Mesendoderm (in vitro differentiated cells): ENCODE results near the gene SPIB.

ENCODE experiments used
- DNase-seq: peaks from one replicate; pipeline ENCODE4 v3.0.0; 2013
- H2AK5ac ChIP-seq: 2 replicates; pipeline ENCODE4 v1.6.1; 2013; ENCODE audit warnings: low read length, inconsistent platforms
- H2BK120ac ChIP-seq: 2 replicates; pipeline ENCODE4 v1.6.1; 2013; ENCODE audit warnings: low read depth, mild to moderate bottlenecking, low read length, moderate library complexity, mixed read lengths
- H2BK15ac ChIP-seq: replicated peaks from 2 replicates; pipeline ENCODE4 v1.6.1; 2013; ENCODE audit warnings: low read depth, mild to moderate bottlenecking, moderate library complexity
- H2BK5ac ChIP-seq: 2 replicates; pipeline ENCODE4 v1.6.1; 2013; ENCODE audit warnings: low read length, inconsistent platforms
- H3K18ac ChIP-seq: 2 replicates; pipeline ENCODE4 v1.6.1; 2013; ENCODE audit warnings: mild to moderate bottlenecking, low read length, mixed read lengths
- H3K23ac ChIP-seq: one replicate; pipeline ENCODE4 v1.6.1; 2013; ENCODE audit warnings: low read length
- H3K27ac ChIP-seq: 2 replicates; pipeline ENCODE4 v1.5.1; 2013; ENCODE audit warnings: low read depth, mild to moderate bottlenecking, inconsistent platforms, low read length, moderate library complexity
- H3K27me3 ChIP-seq: 2 replicates; pipeline ENCODE4 v1.6.1; 2013; ENCODE audit warnings: low read length, control low read depth, mild to moderate bottlenecking, inconsistent platforms; ENCODE audit not compliant: insufficient read depth, poor library complexity
- H3K36me3 ChIP-seq: 2 replicates; pipeline ENCODE4 v1.6.1; 2013; ENCODE audit warnings: low read length, inconsistent platforms; ENCODE audit not compliant: control insufficient read depth, insufficient read depth
- H3K4ac ChIP-seq: one replicate; pipeline ENCODE4 v1.6.1; 2013; ENCODE audit warnings: low read depth, mild to moderate bottlenecking, low read length, moderate library complexity
- H3K4me1 ChIP-seq: 2 replicates; pipeline ENCODE4 v1.6.1; 2013; ENCODE audit warnings: low read depth, low read length, inconsistent platforms; ENCODE audit not compliant: control insufficient read depth
- H3K4me2 ChIP-seq: 2 replicates; pipeline ENCODE4 v1.6.1; 2013; ENCODE audit warnings: low read length
- H3K4me3 ChIP-seq: 2 replicates; pipeline ENCODE4 v1.5.1; 2013; ENCODE audit warnings: mild to moderate bottlenecking, low read length
- H3K56ac ChIP-seq: one replicate; pipeline ENCODE4 v1.6.1; 2013; ENCODE audit warnings: low read length
- H3K79me1 ChIP-seq: 2 replicates; pipeline ENCODE4 v1.6.1; 2013; ENCODE audit warnings: low read length, inconsistent platforms
- H3K79me2 ChIP-seq: 2 replicates; pipeline ENCODE4 v1.6.1; 2013; ENCODE audit warnings: mild to moderate bottlenecking, low read length; ENCODE audit not compliant: control insufficient read depth, insufficient read depth
- H3K9ac ChIP-seq: 2 replicates; pipeline ENCODE4 v1.6.1; 2013; ENCODE audit warnings: low read length, inconsistent platforms
- H4K5ac ChIP-seq: one replicate; pipeline ENCODE4 v1.6.1; 2013; ENCODE audit warnings: low read length
- H4K8ac ChIP-seq: one replicate; pipeline ENCODE4 v1.6.1; 2013; ENCODE audit warnings: low read depth, mild to moderate bottlenecking, control low read depth, low read length, moderate library complexity
- WGBS: extraction: QIAGEN DNeasy Blood & Tissue Kit; methylation state at CpG from one replicate; pipeline ENCODE4 v1.1.7; 2013; ENCODE audit warnings: low lambda C conversion rate, missing lambda C conversion rate; ENCODE audit not compliant: insufficient coverage; ENCODE audit errors: extremely low coverage; 5-methylcytosine and 5-hydroxymethylcytosine counted together

SPIB gene

GRCh38 chr19:50413531-50413930 lies 5.2 kb upstream of the SPIB start:
- H4K5ac ChIP-seq: no peak overlapping the region
- H3K56ac ChIP-seq: no peak overlapping the region
- WGBS: no CpG with 5 or more reads among the region's 21 CpGs
- H4K8ac ChIP-seq: no peak overlapping the region
- H3K23ac ChIP-seq: no peak overlapping the region
- no peaks in the 10 kb centered on the region for H3K79me1 ChIP-seq
- H3K27ac ChIP-seq: no peak overlapping the region
- no peak overlapping the region for H2BK120ac ChIP-seq
- no peak overlapping the region for H3K18ac ChIP-seq
- H3K4me3 ChIP-seq: no peak overlapping the region
- no peak for DNase-seq
- H3K9ac ChIP-seq: no peak overlapping the region
- no peaks in the 10 kb centered on the region for H3K27me3 ChIP-seq
- no peak overlapping the region for H3K4me2 ChIP-seq
- no peak overlapping the region for H3K4ac ChIP-seq
- H2BK15ac ChIP-seq: no peak overlapping the region
- H3K36me3 ChIP-seq: peaks cover 4% of the 10 kb centered on the region
- no peak overlapping the region for H2AK5ac ChIP-seq
- no peak overlapping the region for H2BK5ac ChIP-seq
- H3K79me2 ChIP-seq: no peaks in the 10 kb centered on the region
- no peaks in the 10 kb centered on the region for H3K4me1 ChIP-seq

DNA sequence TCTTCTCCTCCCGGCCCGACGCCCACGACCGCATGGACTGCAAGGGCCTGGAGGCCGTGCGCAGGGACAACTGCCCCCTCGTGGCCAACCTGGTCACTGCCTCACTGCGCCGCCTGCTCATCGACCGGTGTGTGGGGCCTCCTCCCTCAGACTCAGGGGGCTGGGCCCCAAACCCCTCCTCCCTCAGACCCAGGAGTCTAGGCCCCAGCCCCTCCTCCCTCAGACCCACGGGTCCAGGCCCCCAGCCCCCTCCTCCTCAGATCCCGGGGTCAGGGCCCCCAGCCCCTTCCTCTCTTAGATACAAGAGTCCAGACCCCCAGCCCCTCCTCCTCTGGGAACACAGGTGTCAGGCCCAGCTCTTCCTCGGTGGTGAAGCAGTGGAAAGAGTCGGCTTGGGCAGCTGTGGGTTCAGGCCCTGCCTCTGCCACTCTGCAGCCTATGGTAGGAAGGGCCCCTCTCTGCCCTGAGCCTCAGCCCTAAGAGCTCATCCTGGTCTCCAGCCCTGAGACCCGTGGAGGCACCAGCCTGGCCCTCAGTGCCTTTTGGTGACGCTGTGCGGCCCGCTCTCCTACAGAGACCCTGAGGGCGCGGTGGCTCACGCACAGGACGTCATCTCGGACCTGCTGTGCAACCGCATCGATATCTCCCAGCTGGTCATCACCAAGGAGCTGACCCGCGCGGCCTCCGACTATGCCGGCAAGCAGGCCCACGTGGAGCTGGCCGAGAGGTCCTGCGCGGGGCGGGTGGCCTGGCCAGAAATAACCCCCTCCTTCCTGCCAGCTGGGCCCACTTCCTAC lies 3.7 kb upstream of the SPIB start:
- Histone ChIP-seq H2BK5ac (no peak overlapping the region), H3K18ac (no peak overlapping the region), H2BK15ac (no peak overlapping the region), H4K5ac (no peak overlapping the region), H3K56ac (no peak overlapping the region), H3K9ac (no peak overlapping the region), H3K4me1 (no peaks in the 10 kb centered on the region), H3K36me3 (no peaks in the 10 kb centered on the region), H3K23ac (no peak overlapping the region), H3K79me2 (no peaks in the 10 kb centered on the region), H2BK120ac (no peak overlapping the region), H3K4me2 (no peak overlapping the region), H4K8ac (no peak overlapping the region), H3K27me3 (no peaks in the 10 kb centered on the region), H3K27ac (no peak overlapping the region), H2AK5ac (no peak overlapping the region), H3K79me1 (no peaks in the 10 kb centered on the region), H3K4me3 (no peak overlapping the region), H3K4ac (no peak overlapping the region)
- no CpG with 5 or more reads among the region's 37 CpGs for WGBS
- peak; percentile 88 for DNase-seq

DNA sequence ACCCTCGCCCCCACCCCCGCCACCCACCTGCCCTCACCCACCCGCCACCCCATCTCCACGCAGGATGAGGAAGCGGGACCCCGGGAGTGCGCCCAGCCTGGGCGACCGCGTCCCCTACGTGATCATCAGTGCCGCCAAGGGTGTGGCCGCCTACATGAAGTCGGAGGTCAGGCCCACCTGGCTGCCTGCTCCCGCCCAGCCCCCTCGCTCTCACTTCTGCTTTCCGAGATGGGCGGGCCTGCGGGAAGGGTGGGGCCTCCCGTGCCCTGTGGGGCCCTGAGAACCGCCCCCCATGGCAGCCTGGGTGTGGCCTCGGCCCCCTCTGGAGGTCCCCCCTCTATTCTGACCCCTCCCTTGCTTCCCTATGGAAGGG lies 3.1 kb upstream of the SPIB start:
- no CpG with 5 or more reads among the region's 22 CpGs for WGBS
- Histone ChIP-seq H3K79me2 (no peaks in the 10 kb centered on the region), H3K36me3 (no peaks in the 10 kb centered on the region), H2AK5ac (no peak overlapping the region), H4K5ac (no peak overlapping the region), H2BK15ac (no peak overlapping the region), H3K79me1 (no peaks in the 10 kb centered on the region), H3K4me3 (no peak overlapping the region), H3K4me1 (no peaks in the 10 kb centered on the region), H3K27me3 (no peaks in the 10 kb centered on the region), H3K4ac (no peak overlapping the region), H3K18ac (no peak overlapping the region), H2BK5ac (no peak overlapping the region), H3K56ac (no peak overlapping the region), H3K23ac (no peak overlapping the region), H3K4me2 (no peak overlapping the region), H4K8ac (no peak overlapping the region), H2BK120ac (no peak overlapping the region), H3K27ac (no peak overlapping the region), H3K9ac (no peak overlapping the region)
- no peak for DNase-seq

DNA sequence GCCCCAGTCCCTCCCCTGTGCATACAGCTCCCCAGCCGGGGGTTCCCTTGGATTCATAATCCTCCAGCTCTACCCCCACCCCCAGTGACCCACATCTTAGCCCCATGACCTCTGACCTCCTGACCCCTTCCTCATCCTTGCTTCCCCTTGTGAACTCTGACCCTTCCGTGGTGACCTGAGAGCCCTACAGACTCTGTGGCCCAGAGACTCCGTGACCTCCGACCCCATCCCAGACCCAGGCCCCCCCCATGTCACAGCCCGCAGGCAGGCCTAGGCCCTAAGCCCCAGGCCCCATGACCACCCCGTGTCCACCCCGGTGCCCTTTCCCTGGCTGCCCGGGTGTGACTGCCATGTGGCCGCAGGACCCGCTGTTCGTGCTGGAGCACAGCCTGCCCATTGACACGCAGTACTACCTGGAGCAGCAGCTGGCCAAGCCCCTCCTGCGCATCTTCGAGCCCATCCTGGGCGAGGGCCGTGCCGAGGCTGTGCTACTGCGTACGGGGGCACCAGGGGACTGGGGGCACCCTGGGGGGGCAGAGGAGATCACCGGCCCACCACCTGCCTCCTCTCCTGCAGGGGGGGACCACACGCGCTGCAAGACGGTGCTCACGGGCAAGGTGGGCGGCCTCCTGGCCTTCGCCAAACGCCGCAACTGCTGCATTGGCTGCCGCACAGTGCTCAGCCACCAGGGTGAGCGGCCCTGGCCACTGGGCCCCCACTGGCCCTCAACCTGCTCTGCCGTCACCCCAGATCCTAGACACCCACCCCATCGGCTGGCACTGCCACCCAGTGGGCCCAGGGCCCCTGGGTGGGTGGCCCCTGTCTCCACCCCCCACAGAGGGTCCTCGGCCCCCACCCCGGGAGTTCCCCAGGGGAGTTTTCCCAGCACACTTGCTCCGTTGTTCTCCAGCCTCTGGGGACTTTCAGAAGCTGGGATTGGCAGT lies 2.4 kb upstream of the SPIB start:
- no peaks in the 10 kb centered on the region for H3K36me3 ChIP-seq
- H3K4ac ChIP-seq: no peak overlapping the region
- no peak overlapping the region for H2BK120ac ChIP-seq
- H3K79me1 ChIP-seq: no peaks in the 10 kb centered on the region
- no peak overlapping the region for H3K4me2 ChIP-seq
- H4K5ac ChIP-seq: no peak overlapping the region
- H3K18ac ChIP-seq: no peak overlapping the region
- H3K27me3 ChIP-seq: no peaks in the 10 kb centered on the region
- no CpG with 5 or more reads among the region's 35 CpGs for WGBS
- no peaks in the 10 kb centered on the region for H3K79me2 ChIP-seq
- H3K4me3 ChIP-seq: no peak overlapping the region
- H2BK5ac ChIP-seq: no peak overlapping the region
- no peak overlapping the region for H2BK15ac ChIP-seq
- no peak overlapping the region for H3K23ac ChIP-seq
- H3K56ac ChIP-seq: no peak overlapping the region
- no peak overlapping the region for H4K8ac ChIP-seq
- H3K9ac ChIP-seq: no peak overlapping the region
- no peaks in the 10 kb centered on the region for H3K4me1 ChIP-seq
- no peak for DNase-seq
- H3K27ac ChIP-seq: no peak overlapping the region
- no peak overlapping the region for H2AK5ac ChIP-seq

DNA sequence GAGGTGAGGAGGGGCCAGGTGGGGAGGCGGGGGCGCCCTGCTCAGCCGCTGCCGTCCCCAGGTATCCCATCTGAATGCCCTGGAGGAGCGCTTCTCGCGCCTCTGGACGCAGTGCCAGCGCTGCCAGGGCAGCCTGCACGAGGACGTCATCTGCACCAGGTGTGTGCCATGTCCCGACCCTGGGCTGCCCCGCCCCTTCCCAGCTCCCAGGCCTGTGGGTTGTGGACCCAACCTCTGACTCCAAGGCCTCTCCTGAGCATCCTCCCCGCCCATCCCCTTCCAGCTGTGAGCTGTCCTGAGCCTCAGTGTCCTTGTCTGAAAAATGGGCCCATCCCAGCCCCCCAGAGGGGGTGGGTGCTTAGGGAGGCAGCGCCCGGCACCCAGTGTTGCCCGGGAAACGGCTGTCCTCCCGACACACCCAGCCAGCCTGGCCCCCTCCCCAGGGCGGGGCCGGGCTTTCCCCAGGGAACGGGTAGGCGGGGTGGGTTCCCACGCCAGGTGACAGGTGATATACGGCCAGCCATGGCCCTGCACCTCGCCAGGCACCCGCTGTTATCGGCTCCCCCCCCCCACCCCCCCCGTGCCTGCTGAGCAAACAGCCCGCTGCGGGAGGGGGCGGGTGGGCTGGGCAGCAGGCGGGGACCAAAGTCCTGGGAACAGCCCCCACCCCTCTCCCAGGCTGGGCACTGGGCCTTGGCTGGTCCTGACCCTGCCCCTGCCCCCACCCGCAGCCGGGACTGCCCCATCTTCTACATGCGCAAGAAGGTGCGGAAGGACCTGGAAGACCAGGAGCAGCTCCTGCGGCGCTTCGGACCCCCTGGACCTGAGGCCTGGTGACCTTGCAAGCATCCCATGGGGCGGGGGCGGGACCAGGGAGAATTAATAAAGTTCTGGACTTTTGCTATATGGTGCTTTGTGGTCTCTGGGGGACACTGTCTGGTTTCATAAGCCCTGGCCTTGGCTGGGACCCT lies 1.3 kb upstream of the SPIB start:
- DNase-seq: no peak
- Histone ChIP-seq H2BK120ac (no peak overlapping the region), H3K18ac (no peak overlapping the region), H3K4me1 (no peaks in the 10 kb centered on the region), H3K27ac (no peak overlapping the region), H2BK15ac (no peak overlapping the region), H3K4ac (no peak overlapping the region), H2BK5ac (no peak overlapping the region), H3K79me1 (no peaks in the 10 kb centered on the region), H3K36me3 (no peaks in the 10 kb centered on the region), H3K27me3 (no peaks in the 10 kb centered on the region), H3K4me3 (no peak overlapping the region), H3K9ac (no peak overlapping the region), H4K5ac (no peak overlapping the region), H4K8ac (no peak overlapping the region), H3K56ac (no peak overlapping the region), H3K4me2 (no peak overlapping the region), H2AK5ac (no peak overlapping the region), H3K23ac (no peak overlapping the region), H3K79me2 (no peaks in the 10 kb centered on the region)
- WGBS: no CpG with 5 or more reads among the region's 42 CpGs
